K562 (cell line): ENCODE data around the gene LMTK2. TPM values are rescaled to one million over a fixed set of nuclear protein-coding genes. Genes with fewer than 3 reads are reported as not detected.

Source experiments
- ATAC-seq: fragments of 200-7000 bp; cut with Tn5 transposase; 3 replicates; pipeline ENCODE4 v1.9.1; 2020; ENCODE audit warnings: moderate library complexity
- BruUV-seq: library from RNA; stranded (reverse); fragments of 400-500 nt; replicated peaks from 2 replicates; lab custom pipeline; 2021; lab: Mats Ljungman, UMichigan
- CTCF ChIA-PET: fragments of 300-600 bp; formaldehyde crosslinking; extraction: SDS; loops from one replicate; lab custom pipeline; 2021; ENCODE audit warnings: low intra/inter-chr PET ratio; lab: Yijun Ruan, JAX
- POLR2A ChIA-PET: fragments of 300-600, 350-650 bp; sonication (Branson Sonifier 250); formaldehyde crosslinking; extraction: SDS; loops from one replicate; lab custom pipeline; 2021; ENCODE audit warnings: antibody characterized with exemption, inconsistent platforms; lab: Yijun Ruan, JAX
- DNase-seq, 4 experiments: peaks; one replicate each; pipeline versions ENCODE4 v3.0.0 to v3.0.0-alpha.2; 2011 to 2018; ENCODE audit warnings: low spot score in 3 of 4, mixed read lengths in 3 of 4; ENCODE audit errors: extremely low read depth in 1 of 4
- FAIRE-seq: peaks from 2 replicates; lab custom pipeline; 2011; peaks lifted over from hg19 to GRCh38; lab: Jason Lieb, UNC
- H2AFZ ChIP-seq: 2 replicates; pipeline ENCODE4 v1.6.0; 2011; ENCODE audit warnings: low read depth, low read length, control low read depth, inconsistent platforms
- H3K27ac ChIP-seq: fragments of 200-600 bp; 3 replicates; pipeline ENCODE4 v1.8.0; 2011; ENCODE audit warnings: low read depth, mild to moderate bottlenecking, control low read depth, inconsistent platforms, low read length, moderate library complexity, mixed read lengths; ENCODE audit errors: extremely low read depth
- H3K27me3 ChIP-seq, 2 experiments: fragments of 300-600 bp in 1 of 2; 2 replicates in 1 of 2; 3 replicates in 1 of 2; pipeline versions ENCODE4 v1.6.0 to v1.8.0; 2011; ENCODE audit warnings: inconsistent platforms in 2 of 2, low read length in 2 of 2, mild to moderate bottlenecking in 1 of 2, mixed read lengths in 1 of 2, moderate library complexity in 1 of 2; ENCODE audit not compliant: control insufficient read depth in 2 of 2, insufficient read depth in 2 of 2
- H3K36me3 ChIP-seq: fragments of 300-600 bp; 3 replicates; pipeline ENCODE4 v1.8.0; 2011; ENCODE audit warnings: mild to moderate bottlenecking, low read length, inconsistent platforms; ENCODE audit not compliant: control insufficient read depth, insufficient read depth
- H3K4me1 ChIP-seq, 2 experiments: fragments of 200-600 bp in 1 of 2; replicated peaks in 1 of 2; 2 replicates in 1 of 2; 3 replicates in 1 of 2; pipeline versions ENCODE4 v1.5.1 to v1.8.0; 2011; ENCODE audit warnings: inconsistent platforms in 2 of 2, low read length in 2 of 2, mild to moderate bottlenecking in 1 of 2, mixed read lengths in 1 of 2, moderate library complexity in 1 of 2; ENCODE audit not compliant: control insufficient read depth in 2 of 2, insufficient read depth in 2 of 2
- H3K4me2 ChIP-seq: 2 replicates; pipeline ENCODE4 v1.6.1; 2011; ENCODE audit warnings: low read length, control low read depth, inconsistent platforms, mixed read lengths; ENCODE audit not compliant: insufficient read depth
- H3K4me3 ChIP-seq: fragments of 200-600 bp; sonication (generic), shearing (Covaris generic); 2 replicates; pipeline ENCODE4 v1.5.1; 2016; ENCODE audit warnings: control low read depth, inconsistent platforms
- H3K79me2 ChIP-seq: fragments of 200-600 bp; 3 replicates; pipeline ENCODE4 v1.8.0; 2011; ENCODE audit warnings: low read length, inconsistent platforms; ENCODE audit not compliant: control insufficient read depth, insufficient read depth
- H3K9ac ChIP-seq, 2 experiments: 2 replicates each; pipeline versions ENCODE4 v1.6.0 to v1.6.1; 2011; ENCODE audit warnings: low read depth in 2 of 2, low read length in 2 of 2, control low read depth in 1 of 2, inconsistent platforms in 1 of 2, mild to moderate bottlenecking in 1 of 2, mixed read lengths in 1 of 2; ENCODE audit not compliant: insufficient read depth in 1 of 2
- H3K9me1 ChIP-seq: one replicate; pipeline ENCODE4 v1.6.0; 2011; ENCODE audit warnings: inconsistent platforms, mild to moderate bottlenecking, low read length, moderate library complexity; ENCODE audit not compliant: control insufficient read depth, insufficient read depth
- H3K9me3 ChIP-seq: replicated peaks from 2 replicates; pipeline ENCODE4 v1.5.1; 2011; ENCODE audit warnings: low read depth, low read length, inconsistent platforms; ENCODE audit not compliant: control insufficient read depth, insufficient read depth
- H4K20me1 ChIP-seq: replicated peaks from 2 replicates; pipeline ENCODE4 v1.6.1; 2011; ENCODE audit warnings: low read length, inconsistent platforms, mixed read lengths; ENCODE audit not compliant: control insufficient read depth, insufficient read depth
- CREB3 ChIP-seq: fragments of 450-650 bp; conservative IDR thresholded peaks from 2 replicates; pipeline ENCODE4 v1.6.1; 2016; ENCODE audit warnings: missing genetic modification characterization, low read depth, mild to moderate bottlenecking, missing compliant biosample characterization, moderate library complexity
- ETV6 ChIP-seq, 3 experiments: fragments of 150-350 bp in 1 of 3; sonication (generic) in 1 of 3; formaldehyde crosslinking in 1 of 3; IDR thresholded peaks; 2 replicates each; pipeline versions ENCODE4 v1.6.1 to v1.8.0; 2014 to 2022; ENCODE audit warnings: borderline replicate concordance in 2 of 3, low read depth in 2 of 3, antibody characterized with exemption in 1 of 3, low read length in 1 of 3, mild to moderate bottlenecking in 1 of 3, missing genetic modification reagents in 1 of 3
- HDAC1 ChIP-seq, 2 experiments: fragments of 450-650 bp; IDR thresholded peaks; 2 replicates each; pipeline ENCODE4 v1.6.1; 2016 to 2017; ENCODE audit warnings: inconsistent platforms in 1 of 2, mild to moderate bottlenecking in 1 of 2, moderate library complexity in 1 of 2
- REST ChIP-seq, 2 experiments: fragments of 450-650 bp; formaldehyde crosslinking in 1 of 2; IDR thresholded peaks; 2 replicates each; pipeline versions ENCODE4 v1.4.0 to v1.6.1; 2014 to 2020; ENCODE audit warnings: mild to moderate bottlenecking in 2 of 2, borderline replicate concordance in 1 of 2, low read depth in 1 of 2
- SNRNP70 ChIP-seq: fragments of 200-400 bp; formaldehyde crosslinking; optimal IDR thresholded peaks from 2 replicates; pipeline ENCODE3; 2017; ENCODE audit warnings: low read depth, low read length
- XRCC4 ChIP-seq: IDR thresholded peaks from one replicate; pipeline ENCODE4 v1.6.1; 2011; ENCODE audit not compliant: insufficient read depth, insufficient read length; ENCODE audit errors: extremely low read depth
- ZNF512 ChIP-seq: IDR thresholded peaks from 2 replicates; pipeline ENCODE4 v1.6.1; 2016; ENCODE audit warnings: missing genetic modification characterization, missing compliant biosample characterization
- ZNF696 ChIP-seq: fragments of 250-450 bp; sonication (Bioruptor Pico); conservative IDR thresholded peaks from 2 replicates; pipeline ENCODE4 v1.4.0; 2020; ENCODE audit warnings: mild to moderate bottlenecking, moderate library complexity
- ZNF79 ChIP-seq: fragments of 250-450 bp; sonication (Bioruptor Pico); IDR thresholded peaks from 2 replicates; pipeline ENCODE4 v1.4.0; 2020; ENCODE audit warnings: low read depth, mild to moderate bottlenecking, moderate library complexity
- WGBS: fragments of 100-300 bp; shearing (Covaris generic); methylation state at CpG from one replicate; pipeline ENCODE4 v1.1.6; 2016; ENCODE audit warnings: low coverage, mixed read lengths; ENCODE audit not compliant: insufficient coverage; ENCODE audit errors: missing lambda C conversion rate; 5-methylcytosine and 5-hydroxymethylcytosine counted together
- in situ Hi-C: fragments of 300-500 bp; cut with MboI; formaldehyde crosslinking; loops from 4 replicates; pipeline ENCODE4 v1.15.0; 2018; ENCODE audit warnings: inconsistent platforms, mixed read lengths
- intact Hi-C: fragments of 100-400 bp; cut with micrococcal nuclease; formaldehyde crosslinking; loops from 2 replicates; pipeline ENCODE4 v1.14.2; 2022
- polyA plus RNA-seq, 8 experiments: library from polyadenylated mRNA; depleted of rRNA in 4 of 8; stranded (reverse) in 5 of 8; unstranded in 3 of 8; fragments of >200 nt; fragmentation: Nextera tagmentation in 2 of 8; fragmentation: Illumina TruSeq in 1 of 8; extraction: Ambion mirVana in 2 of 8; extraction: Trizol in 1 of 8; gene quantifications; 2 replicates each; pipeline versions ENCODE4 v1.2.1 to v1.2.3, GENCODE V29; 2011 to 2014; ENCODE audit warnings: inconsistent platforms in 1 of 8, missing spikeins in 1 of 8
- total RNA-seq, 7 experiments: library from RNA; depleted of rRNA in 6 of 7; stranded (reverse); fragments of >200 nt in 6 of 7; fragmentation: Illumina TruSeq in 2 of 7; extraction: Trizol in 2 of 7; gene quantifications; 2 replicates each; pipeline versions ENCODE4 v1.2.1 to v1.2.3, GENCODE V29; 2011 to 2021; ENCODE audit warnings: low replicate concordance in 1 of 7

The LMTK2 gene
- total and polyA plus RNA-seq, 9 of the 15 experiments (the other 6 are each of a cell fraction or from before 2014, with no cell fraction given), result 0.78 to 16.4 (median 6.3) TPM

DNA sequence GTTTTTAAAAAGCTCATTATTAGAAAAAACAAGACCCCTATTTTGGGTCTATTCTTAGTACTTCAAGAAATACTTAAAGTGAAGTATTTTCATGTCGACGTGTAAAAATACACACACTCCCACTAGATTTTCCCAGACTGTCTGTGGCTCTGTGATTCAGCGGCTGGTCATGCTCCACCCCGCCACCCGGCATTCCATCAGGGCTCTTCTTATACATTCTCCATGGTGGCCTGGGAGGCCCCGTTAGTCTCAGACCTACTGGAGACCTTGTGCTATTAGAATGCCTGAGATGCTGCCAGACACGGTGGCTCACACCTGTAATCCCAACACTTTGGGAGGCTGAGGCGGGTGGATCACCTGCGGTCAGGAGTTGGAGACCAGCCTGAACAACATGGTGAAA, 132.3 kb downstream of the LMTK2 start:
- FAIRE-seq (no peak), ATAC-seq (no peak), DNase-seq (no peak)
- TF ChIP-seq ZNF696 (no peak), XRCC4 (no peak), SNRNP70 (no peak), REST (IDR thresholded peaks at IDR 0.05; ENCODE audit: borderline replicate concordance) (no peak), REST (CRISPR knock-in tag; IDR thresholded peaks at IDR 0.05; ENCODE audit: low read depth) (no peak), ZNF79 (no peak), ETV6 (IDR thresholded peaks at IDR 0.05; ENCODE audit: borderline replicate concordance in 1 of 2, low read depth in 2 of 2, low read length in 1 of 2) (no peak), ETV6 (CRISPR knock-in tag; IDR thresholded peaks at IDR 0.05; ENCODE audit: borderline replicate concordance) (no peak), ZNF512 (no peak), HDAC1 (IDR thresholded peaks at IDR 0.05) (no peak), CREB3 (no peak)
- BruUV-seq, result no TSS peak
- H3K27me3 ChIP-seq, result peaks cover 2 to 8% of the 10 kb centered on the region in 2 experiments; a peak in 1 of 5 replicates
- H3K4me3 ChIP-seq, result no peak overlapping the region
- H3K9ac ChIP-seq, result no peak overlapping the region
- H3K36me3 ChIP-seq, result no peaks in the 10 kb centered on the region
- no peaks in the 10 kb centered on the region for H3K9me1 ChIP-seq
- peaks cover 0 to 15% of the 10 kb centered on the region in 2 experiments; a peak in 2 of 5 replicates for H3K4me1 ChIP-seq
- 59% methylated on average over 6 of the region's 9 CpGs for WGBS
- H2AFZ ChIP-seq, result no peak overlapping the region
- no peaks in the 10 kb centered on the region for H4K20me1 ChIP-seq
- in situ Hi-C loops, result loop anchor here (5.0 kb wide), 1 partner anchor 43 kb away; the partner anchor contains the start of gene BRI3
- no peak overlapping the region for H3K4me2 ChIP-seq
- H3K27ac ChIP-seq, result no peak overlapping the region
- ChIA-PET CTCF (no interaction called here), POLR2A (interaction anchor here (0.6 kb wide), 1 partner anchor 1097 kb away, joined by 3 read pairs; no protein-coding TSS in a partner anchor)
- H3K9me3 ChIP-seq, result no peaks in the 10 kb centered on the region
- intact Hi-C loops, result no loop called here
- no peaks in the 10 kb centered on the region for H3K79me2 ChIP-seq
